DMS 273 (cell line): ENCODE data around the gene MBD4.
A peak's percentile ranks its signal among the peaks of the same experiment; 100 is the strongest.
"Not testable (repeated sequence)": the region's sequence is repeated elsewhere in the genome, so short reads cannot be mapped to it uniquely, and the experiment has no call there.

Experiments used
- DNase-seq: peaks from one replicate; lab custom pipeline; 2025; ENCODE audit not compliant: unreplicated experiment; lab: John Stamatoyannopoulos, UW

Gene MBD4

DNA sequence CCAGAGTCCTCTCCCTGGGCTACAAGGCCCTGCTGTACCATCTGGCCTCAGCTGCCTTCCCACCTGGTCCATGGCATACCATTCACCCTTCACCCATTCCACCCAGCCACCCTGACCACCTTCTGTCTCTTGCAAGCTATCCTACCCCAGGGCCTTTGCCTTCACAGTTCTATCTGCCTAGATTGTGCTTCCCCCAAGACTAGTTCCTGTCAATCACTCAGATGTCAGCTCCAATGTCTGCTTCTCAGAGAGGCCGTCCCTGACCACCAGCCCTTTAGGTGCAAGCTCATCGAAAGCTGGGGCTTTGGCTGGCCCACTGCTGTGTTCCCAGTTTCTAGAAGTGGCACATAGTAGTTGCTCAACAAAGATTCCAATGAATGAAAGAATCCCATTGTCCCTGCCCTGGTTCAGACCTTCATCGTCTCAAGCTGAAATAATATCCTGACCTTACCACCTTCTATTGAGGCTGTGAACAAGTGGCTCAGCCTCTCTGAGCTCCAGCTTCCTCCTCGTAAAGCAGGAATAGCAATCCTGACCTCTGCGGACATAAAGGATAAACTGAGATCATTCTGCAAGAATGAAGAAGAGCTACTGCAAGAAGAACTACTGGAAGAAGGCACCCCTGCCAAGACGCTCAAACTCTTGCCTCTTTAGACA lies 27.1 kb downstream of the MBD4 start:
- DNase-seq = no peak

DNA sequence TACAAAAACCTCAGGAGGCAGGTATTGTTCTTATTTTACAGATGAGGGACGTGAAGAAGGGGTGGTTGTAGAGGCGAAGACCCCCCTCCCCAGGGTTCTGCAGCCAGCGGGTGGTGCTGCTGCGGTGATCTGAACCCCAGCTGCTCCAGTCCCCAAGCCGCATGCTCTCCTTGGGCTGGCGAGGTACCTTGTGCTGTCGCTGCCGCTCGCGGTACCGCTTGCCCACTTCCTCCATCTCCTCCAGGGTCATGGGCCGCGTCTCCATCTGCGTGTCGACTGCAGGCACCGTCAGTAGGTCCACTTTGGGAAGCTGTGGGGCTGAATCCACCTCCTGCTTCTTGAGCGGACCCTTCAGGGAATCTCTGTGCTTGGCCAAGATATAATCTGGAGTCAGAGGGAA lies 28.8 kb downstream of the MBD4 start:
- DNase-seq = no peak

DNA sequence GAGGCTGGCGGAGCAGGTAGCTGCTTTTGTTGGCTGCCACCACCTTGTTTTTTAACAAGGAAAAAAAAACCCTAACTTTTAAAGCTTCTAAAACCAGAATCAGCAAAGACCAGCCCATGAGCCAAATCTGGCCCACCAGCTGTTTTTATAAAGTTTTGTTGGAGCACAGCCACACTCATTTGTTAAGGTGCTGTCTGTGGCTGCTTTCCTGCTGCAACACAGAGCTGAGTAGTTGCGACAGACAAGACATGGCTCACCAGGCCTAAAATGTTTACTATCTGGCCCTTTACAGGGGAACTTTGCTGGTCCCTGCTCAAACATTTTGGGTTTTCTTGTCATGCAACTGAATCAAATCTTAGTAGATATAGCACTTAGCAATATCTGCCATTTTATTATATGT lies 30.2 kb downstream of the MBD4 start:
- DNase-seq = peak; percentile 76

DNA sequence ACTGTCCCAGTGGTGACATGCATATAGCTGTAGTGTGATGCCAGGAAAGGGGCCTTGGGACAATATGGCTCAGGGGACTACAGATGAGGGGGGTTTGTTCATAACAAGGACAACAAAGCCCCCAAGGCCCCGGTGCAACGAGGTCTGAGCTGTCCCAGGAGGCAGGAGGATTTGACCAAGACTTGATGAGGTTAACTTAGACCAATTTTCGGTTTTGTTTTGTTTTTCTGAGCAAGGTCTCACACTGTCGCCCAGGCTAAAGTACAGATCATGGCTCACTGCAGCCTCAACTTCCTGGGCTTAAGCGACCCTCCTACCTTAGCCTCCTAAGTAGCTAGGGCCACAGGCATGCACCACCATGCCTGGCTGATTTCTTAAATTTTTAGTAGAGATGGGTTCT lies 35.1 kb downstream of the MBD4 start:
- DNase-seq = no peak

DNA sequence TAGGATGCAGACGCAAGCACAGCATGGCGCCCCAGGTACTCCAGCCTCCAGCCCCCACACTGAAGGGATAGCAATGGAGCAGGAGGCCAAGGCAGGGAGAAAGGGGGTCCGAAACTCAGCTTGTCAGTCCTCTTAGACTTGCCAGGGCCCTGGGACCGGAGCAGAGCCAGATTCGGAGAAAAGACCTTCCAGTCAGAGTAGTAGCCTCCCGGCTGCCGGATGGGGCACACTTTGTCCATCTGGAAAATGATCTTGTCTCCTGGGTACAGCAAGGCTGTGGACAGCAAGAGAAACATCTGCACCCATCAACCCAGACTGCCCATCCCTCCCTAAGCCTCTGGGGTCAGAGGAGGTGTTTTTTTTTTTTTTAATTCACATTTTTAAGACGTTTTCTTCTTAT lies 35.6 kb downstream of the MBD4 start:
- no peak for DNase-seq

DNA sequence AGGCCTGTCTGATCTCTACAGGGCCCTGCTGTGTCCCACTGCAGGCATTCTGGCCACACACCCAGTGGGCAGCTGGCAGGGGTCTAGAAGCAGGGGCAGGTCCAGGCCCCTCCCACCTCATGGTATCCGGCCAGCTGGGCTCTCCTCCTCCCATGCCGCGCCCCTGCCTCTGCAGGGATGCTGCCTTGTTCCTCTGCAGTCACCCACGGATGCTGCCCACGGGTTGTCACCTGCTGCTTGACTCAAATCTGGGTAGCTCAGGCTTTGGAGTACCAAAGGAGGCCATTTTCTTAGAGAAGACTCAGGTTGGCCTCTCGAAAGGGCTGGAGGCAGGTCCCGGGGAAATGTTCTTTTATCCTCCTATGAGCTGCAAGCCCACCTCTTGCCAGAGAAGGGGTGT lies 36.3 kb downstream of the MBD4 start:
- DNase-seq = no peak

DNA sequence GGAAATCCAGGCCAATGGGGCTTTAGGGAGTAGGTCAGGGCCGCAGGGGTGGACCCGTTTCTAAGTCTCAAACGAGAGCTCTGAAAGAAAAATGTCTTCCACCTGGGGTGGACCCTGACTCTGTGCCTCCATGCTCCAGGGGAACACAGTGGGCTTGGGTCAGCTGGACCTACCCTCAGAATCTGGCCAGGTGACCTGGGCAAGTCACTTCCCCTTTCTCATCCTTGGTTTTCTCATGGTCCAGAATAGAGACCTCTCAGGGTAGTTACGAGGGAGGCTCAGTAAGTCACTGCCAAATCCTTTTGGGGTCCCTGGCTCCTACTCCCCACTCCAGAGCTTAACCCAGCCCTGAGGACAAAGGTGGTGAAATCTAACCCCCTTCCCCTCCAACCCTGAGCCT lies 37.1 kb downstream of the MBD4 start:
- no peak for DNase-seq

- DNase-seq = no peak
Observed at GRCh38 chr3:129402210-129402609, 37.5 kb downstream of the MBD4 start.

GRCh38 chr3:129399895-129400357 lies 39.8 kb downstream of the MBD4 start:
- peak; percentile 68 for DNase-seq

DNA sequence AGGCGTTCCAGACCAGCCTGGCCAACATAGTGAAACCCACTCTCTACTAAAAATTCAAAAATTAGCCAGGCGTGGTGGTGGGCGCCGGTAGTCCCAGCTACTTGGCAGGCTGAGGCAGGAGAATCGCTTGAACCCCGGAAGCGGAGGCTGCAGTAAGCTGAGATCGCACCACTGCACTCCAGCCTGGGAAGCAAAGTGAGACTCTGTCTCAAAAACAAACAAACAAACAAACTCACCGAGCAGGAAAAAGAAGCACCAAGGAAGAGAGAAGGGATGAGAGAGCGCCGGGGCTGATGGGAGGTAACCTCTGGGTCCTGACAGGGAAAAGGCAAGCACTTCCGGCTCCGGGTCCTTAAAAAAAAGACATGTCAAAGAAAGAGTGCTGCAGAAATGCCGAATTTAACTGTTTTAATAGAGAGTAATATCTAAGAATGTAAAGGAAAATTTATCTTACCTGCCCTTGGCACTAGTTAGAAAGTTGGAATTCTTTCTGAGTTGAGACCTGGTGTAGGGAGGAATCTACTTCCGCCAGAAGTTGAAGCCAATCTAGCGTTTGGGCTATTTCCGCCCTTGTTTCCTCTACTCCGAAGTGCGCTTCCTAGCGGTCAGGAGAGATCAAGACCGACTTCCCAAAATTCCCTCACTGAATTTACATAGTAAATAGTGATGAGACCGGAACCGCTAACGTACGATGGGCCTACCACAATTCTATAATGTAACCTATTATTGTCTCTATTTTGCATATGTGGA lies 40.4 kb downstream of the MBD4 start:
- DNase-seq = peak; percentile 99

GRCh38 chr3:129398803-129399144 lies 41.0 kb downstream of the MBD4 start:
- peak; percentile 60 for DNase-seq

DNA sequence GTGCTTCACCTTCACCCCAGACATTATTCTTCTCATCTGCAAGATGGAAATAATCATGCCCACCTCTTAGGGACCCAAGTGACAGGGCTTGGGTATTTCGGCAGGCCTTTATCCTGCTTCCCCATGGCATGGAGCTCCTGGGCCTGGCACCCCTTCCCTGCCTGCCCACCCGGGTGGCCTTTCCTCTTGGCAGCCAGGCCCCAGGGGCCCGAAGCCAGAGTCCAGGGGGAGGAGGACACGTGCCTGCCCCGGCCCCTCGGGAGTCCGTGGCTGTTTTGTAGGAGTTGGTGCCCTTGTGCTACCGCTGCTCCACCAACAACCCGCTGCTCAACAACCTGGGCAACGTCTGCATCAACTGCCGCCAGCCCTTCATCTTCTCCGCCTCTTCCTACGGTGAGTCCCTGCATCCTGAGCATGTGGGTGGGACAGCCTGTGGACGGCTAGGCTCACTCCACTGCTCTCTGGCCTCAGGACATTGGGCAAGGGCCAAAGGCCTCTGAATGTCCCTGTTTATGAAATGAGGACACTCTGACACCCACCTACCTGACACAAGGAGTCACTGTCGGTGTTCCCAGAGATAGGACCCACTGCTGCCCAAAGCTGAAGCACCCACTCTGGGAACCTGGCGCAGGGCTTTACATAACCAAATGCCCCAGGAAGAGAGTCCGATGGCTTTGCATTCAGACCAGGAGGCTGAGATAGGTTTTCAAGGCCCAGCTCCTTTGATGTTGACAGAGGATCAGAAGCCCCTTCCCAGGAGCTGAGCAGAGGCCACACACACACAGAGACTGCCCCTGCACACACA lies 45.8 kb downstream of the MBD4 start:
- not testable (repeated sequence) for DNase-seq

GRCh38 chr3:129393271-129393670 lies 46.5 kb downstream of the MBD4 start:
- DNase-seq = no peak

GRCh38 chr3:129392106-129392887 lies 47.5 kb downstream of the MBD4 start:
- DNase-seq = not testable (repeated sequence)

GRCh38 chr3:129391583-129391982 lies 48.2 kb downstream of the MBD4 start:
- not testable (repeated sequence) for DNase-seq

- no peak for DNase-seq
Observed at GRCh38 chr3:129389572-129389937, 50.2 kb downstream of the MBD4 start.

GRCh38 chr3:129388791-129389571 lies 50.8 kb downstream of the MBD4 start:
- peak; percentile 68 for DNase-seq

DNA sequence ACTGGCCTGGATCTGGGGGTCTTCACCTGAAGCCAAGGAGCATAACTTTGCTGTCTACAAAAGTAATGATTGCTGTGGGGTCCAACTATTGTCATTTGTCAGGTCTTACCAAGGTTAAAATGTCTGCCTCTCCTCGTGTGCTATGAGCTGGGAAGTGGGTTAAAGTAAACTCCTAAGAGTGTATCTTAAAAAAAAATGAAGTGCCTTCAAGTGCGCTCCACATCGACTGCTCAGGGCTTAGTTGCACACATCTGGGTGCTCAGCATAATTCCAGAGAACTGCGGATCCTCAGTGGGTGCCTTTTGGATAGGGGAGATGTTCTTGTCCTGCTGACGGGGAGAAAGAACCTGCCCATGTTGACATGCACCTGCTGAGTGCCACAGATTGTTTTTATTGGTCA lies 52.3 kb downstream of the MBD4 start:
- DNase-seq = no peak

- DNase-seq = no peak
Observed at GRCh38 chr3:129386984-129387383, 52.8 kb downstream of the MBD4 start.

DNA sequence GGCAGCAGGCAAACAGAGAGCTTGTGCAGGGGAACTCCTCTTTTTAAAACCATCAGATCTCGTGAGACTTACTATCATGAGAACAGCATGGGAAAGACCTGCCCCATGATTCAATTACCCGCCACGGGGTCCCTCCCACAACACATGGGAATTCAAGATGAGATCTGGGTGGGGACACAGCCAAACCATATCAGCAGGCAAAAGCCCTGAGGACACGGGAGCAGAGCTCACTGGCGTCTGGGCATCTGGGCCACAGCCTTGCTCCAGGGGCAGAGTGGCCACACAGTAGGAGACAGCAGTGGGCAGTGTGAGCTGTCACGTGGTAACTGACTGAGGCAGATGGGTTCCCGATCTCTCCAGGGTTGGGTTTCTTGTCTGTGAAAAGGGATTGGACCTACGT lies 54.2 kb downstream of the MBD4 start:
- DNase-seq = peak; percentile 88
